Activated B cell treated with CpG ODN at 0.5 μM for 24 hours (primary cell): ENCODE results near the gene PAFAH2. TPM values are rescaled to one million over a fixed set of nuclear protein-coding genes. Genes with fewer than 3 reads are reported as not detected.

Experiments
- ATAC-seq: fragments of 200-7000 bp; cut with Tn5 transposase; one replicate; pipeline ENCODE4 v1.10.0; 2021; ENCODE audit warnings: low read depth, mild to moderate bottlenecking, moderate library complexity
- CTCF ChIA-PET: fragments of 350-600 bp; sonication (Branson Sonifier 250); formaldehyde crosslinking; loops from one replicate; lab custom pipeline; 2021; ENCODE audit warnings: antibody characterized with exemption; lab: Charles Lee
- POLR2A ChIA-PET: fragments of 350-600 bp; sonication (Branson Sonifier 250); formaldehyde crosslinking; loops from one replicate; lab custom pipeline; 2021; ENCODE audit warnings: antibody characterized with exemption; lab: Charles Lee
- DNase-seq: peaks from one replicate; pipeline ENCODE4 v3.0.0; 2022
- H3K27ac Mint-ChIP-seq: one replicate; pipeline ENCODE4 v1.8.0; 2020; ENCODE audit warnings: mixed read lengths
- H3K27me3 Mint-ChIP-seq: one replicate; pipeline ENCODE4 v1.8.0; 2021; ENCODE audit warnings: mixed read lengths
- H3K36me3 Mint-ChIP-seq: one replicate; pipeline ENCODE4 v1.8.0; 2021; ENCODE audit warnings: low read depth, mixed read lengths
- H3K4me1 Mint-ChIP-seq: one replicate; pipeline ENCODE4 v1.8.0; 2021; ENCODE audit warnings: mixed read lengths
- H3K4me3 Mint-ChIP-seq: one replicate; pipeline ENCODE4 v1.8.0; 2020; ENCODE audit warnings: mild to moderate bottlenecking, mixed read lengths
- H3K9me3 Mint-ChIP-seq: one replicate; pipeline ENCODE4 v1.8.0; 2020; ENCODE audit warnings: mixed read lengths
- intact Hi-C: fragments of 100-400 bp; cut with micrococcal nuclease; formaldehyde crosslinking; loops from one replicate; pipeline ENCODE4 v1.15.1; 2024
- total RNA-seq: library from RNA; stranded (reverse); gene quantifications from 2 replicates; pipeline ENCODE4 v1.2.3, GENCODE V29; 2022
- TF ChIP-seq, protein P1 (sequence below): fragments of 200-600 bp; IDR thresholded peaks from one replicate; pipeline ENCODE4 v1.8.0; 2022; ENCODE audit warnings: antibody characterized with exemption, mild to moderate bottlenecking

The PAFAH2 gene
- total RNA-seq, 1 donor from 2014 or later: 5.4 TPM

DNA sequence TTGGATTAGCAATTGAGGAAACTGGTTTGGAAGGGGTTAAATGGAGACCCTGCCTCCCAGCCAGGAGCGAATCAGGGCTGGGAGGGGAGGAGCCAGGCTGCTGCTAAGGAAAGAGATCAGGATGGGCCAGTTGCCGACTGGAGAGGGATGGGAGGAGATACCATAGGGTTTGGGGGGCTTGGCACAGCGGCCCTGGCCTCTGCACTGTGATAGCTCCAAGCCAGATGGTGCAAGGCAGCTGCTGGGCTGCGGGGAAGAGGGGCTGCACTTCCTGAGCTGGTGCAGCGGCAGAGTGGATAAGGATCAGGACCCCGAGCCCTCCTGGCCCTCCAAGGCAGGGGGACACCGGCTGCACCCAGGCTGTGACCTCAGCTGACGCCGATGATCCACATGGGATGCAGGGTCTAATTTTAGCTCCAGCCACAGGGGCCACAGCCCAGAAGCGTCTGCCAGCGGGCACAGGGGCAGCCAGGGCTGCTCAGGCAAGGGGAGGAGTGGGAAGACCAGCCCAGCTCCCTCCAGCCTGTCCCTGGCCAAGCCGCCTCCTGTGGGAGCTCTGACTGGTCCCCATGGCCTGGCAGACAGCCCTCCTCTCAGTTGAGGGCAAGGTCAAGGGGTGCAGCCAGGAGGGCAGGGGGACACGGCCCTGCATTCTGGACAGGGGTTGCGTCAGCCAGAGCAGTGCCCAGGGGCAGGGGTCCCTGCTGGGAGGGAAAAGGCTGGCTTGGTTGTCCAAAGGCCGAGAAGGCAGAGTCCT, 24.0 kb upstream of the PAFAH2 start, which contains the start of gene EXTL1:
Gene EXTL1 (plus strand): TSS at position 129 of the 757 bp plus-strand sequence. CDS start 872 bp downstream, outside the sequence.
- H3K36me3 Mint-ChIP-seq: no peaks in the 10 kb centered on the region
- no peak for DNase-seq
- no peak within 1 kb of the TSS for H3K4me3 Mint-ChIP-seq
- no peak within 1 kb of the TSS for H3K27ac Mint-ChIP-seq
- CTCF ChIA-PET: no interaction called here
- TF ChIP-seq, protein P1, sequence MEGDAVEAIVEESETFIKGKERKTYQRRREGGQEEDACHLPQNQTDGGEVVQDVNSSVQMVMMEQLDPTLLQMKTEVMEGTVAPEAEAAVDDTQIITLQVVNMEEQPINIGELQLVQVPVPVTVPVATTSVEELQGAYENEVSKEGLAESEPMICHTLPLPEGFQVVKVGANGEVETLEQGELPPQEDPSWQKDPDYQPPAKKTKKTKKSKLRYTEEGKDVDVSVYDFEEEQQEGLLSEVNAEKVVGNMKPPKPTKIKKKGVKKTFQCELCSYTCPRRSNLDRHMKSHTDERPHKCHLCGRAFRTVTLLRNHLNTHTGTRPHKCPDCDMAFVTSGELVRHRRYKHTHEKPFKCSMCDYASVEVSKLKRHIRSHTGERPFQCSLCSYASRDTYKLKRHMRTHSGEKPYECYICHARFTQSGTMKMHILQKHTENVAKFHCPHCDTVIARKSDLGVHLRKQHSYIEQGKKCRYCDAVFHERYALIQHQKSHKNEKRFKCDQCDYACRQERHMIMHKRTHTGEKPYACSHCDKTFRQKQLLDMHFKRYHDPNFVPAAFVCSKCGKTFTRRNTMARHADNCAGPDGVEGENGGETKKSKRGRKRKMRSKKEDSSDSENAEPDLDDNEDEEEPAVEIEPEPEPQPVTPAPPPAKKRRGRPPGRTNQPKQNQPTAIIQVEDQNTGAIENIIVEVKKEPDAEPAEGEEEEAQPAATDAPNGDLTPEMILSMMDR: no peak
- no peaks in the 10 kb centered on the region for H3K4me1 Mint-ChIP-seq
- intact Hi-C loops: no loop called here
- POLR2A ChIA-PET: interaction anchor here (0.7 kb wide), 2 partner anchors 27 to 37 kb away, joined by 3 to 6 read pairs; no protein-coding TSS in a partner anchor
- ATAC-seq: no peak
- peaks cover 6% of the 10 kb centered on the region for H3K27me3 Mint-ChIP-seq
- H3K9me3 Mint-ChIP-seq: no peaks in the 10 kb centered on the region

DNA sequence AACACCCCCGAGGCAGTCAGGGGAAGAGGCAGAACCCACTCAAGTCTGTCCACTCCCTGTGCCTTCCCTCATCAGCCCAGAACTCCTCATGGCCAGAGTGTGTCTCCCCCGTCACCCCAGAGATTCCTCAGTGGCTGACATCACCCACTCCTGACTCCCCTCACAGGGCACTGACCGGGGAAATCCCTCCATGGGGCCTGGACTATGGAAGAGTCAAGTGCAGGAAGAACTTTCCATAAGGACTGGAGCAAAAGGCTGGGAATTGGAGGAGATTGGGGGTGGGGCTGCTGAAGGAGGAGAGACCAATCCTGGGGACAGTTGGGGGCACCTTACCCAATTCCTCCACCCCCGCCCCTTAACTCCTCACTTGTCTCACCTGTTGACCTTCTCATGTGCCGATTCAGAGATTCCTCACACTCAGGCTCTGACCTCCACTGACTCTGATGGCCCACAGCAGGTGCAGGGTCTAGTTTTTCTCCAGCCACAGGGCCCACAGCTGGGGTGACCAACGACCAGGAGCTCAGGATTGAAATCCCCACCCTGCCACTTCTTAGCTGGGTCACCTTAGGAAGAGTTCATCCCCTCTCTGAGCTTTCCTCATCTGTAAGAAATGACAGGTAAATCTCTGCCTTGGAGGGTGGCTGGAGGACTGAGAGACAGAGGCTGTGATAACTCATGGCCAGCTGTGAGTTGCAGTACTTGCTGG, 23.2 kb upstream of the PAFAH2 start:
- ChIA-PET CTCF (no interaction called here), POLR2A (interaction anchor here (0.7 kb wide), 1 partner anchor 26 kb away, joined by 3 read pairs; no protein-coding TSS in a partner anchor)
- no peak for DNase-seq
- H3K4me1 Mint-ChIP-seq: no peaks in the 10 kb centered on the region
- no peak overlapping the region for H3K4me3 Mint-ChIP-seq
- TF ChIP-seq, protein P1: no peak
- H3K27ac Mint-ChIP-seq: no peak overlapping the region
- no peaks in the 10 kb centered on the region for H3K36me3 Mint-ChIP-seq
- no peak for ATAC-seq
- peaks cover 6% of the 10 kb centered on the region for H3K27me3 Mint-ChIP-seq
- H3K9me3 Mint-ChIP-seq: no peaks in the 10 kb centered on the region
- intact Hi-C loops: no loop called here

GRCh38 chr1:26020330-26020768, 22.5 kb upstream of the PAFAH2 start:
- TF ChIP-seq, protein P1: no peak
- H3K9me3 Mint-ChIP-seq: no peaks in the 10 kb centered on the region
- peaks cover 6% of the 10 kb centered on the region for H3K27me3 Mint-ChIP-seq
- intact Hi-C loops: no loop called here
- DNase-seq (no peak), ATAC-seq (no peak)
- H3K27ac Mint-ChIP-seq: no peak overlapping the region
- no peaks in the 10 kb centered on the region for H3K4me1 Mint-ChIP-seq
- ChIA-PET CTCF (no interaction called here), POLR2A (no interaction called here)
- no peak overlapping the region for H3K4me3 Mint-ChIP-seq
- H3K36me3 Mint-ChIP-seq: no peaks in the 10 kb centered on the region

- Mint-ChIP-seq H3K36me3 (no peaks in the 10 kb centered on the region), H3K4me3 (no peak overlapping the region), H3K27ac (no peak overlapping the region), H3K9me3 (no peaks in the 10 kb centered on the region), H3K27me3 (peaks cover 6% of the 10 kb centered on the region), H3K4me1 (no peaks in the 10 kb centered on the region)
- no peak for ATAC-seq
- TF ChIP-seq, protein P1: no peak
- POLR2A ChIA-PET: no interaction called here
- CTCF ChIA-PET: no interaction called here
- no peak for DNase-seq
- intact Hi-C loops: no loop called here
Measured at GRCh38 chr1:26019641-26020315, 21.9 kb upstream of the PAFAH2 start.
